ENCODE results near the gene DPYD. TPM values are rescaled to one million over a fixed set of nuclear protein-coding genes. Genes with fewer than 3 reads are reported as not detected.
A peak's percentile ranks its signal among the peaks of the same experiment; 100 is the strongest.

DPYD gene
- total RNA-seq, 2 experiments from 2014 or later, result 9.8 to 11.1 TPM

DNA sequence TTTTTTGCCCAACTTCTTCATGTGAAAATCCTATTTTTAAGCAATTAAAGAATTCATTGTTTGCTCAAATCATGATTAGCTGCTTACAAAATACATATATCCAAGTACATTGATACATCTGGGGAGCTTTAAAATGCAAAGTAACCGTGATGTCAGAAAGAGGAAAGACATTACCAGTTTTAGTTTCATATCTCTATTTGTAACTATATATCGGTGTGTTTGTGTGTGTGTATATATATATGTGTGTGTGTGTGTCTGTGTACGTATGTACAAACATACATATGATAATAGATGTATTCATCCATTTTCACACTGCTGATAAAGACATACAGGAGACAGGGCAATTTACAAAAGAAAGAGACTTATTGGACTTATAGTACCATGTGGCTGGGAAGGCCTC, 310.1 kb downstream of the DPYD start:
- no peak overlapping the region for H3K27ac Mint-ChIP-seq
- H3K4me3 Mint-ChIP-seq, result no peak overlapping the region
- CTCF ChIA-PET, result no interaction called here
- H3K9me3 Mint-ChIP-seq, result peaks cover 3% of the 10 kb centered on the region
- intact Hi-C loops (cut with micrococcal nuclease), result no loop called here
- peaks cover 3% of the 10 kb centered on the region for H3K36me3 Mint-ChIP-seq (ENCODE audit: low read depth)
- no peak for DNase-seq
- no peaks in the 10 kb centered on the region for H3K4me1 Mint-ChIP-seq (ENCODE audit: low read depth)
- H3K27me3 Mint-ChIP-seq (ENCODE audit: low read depth), result no peaks in the 10 kb centered on the region

DNA sequence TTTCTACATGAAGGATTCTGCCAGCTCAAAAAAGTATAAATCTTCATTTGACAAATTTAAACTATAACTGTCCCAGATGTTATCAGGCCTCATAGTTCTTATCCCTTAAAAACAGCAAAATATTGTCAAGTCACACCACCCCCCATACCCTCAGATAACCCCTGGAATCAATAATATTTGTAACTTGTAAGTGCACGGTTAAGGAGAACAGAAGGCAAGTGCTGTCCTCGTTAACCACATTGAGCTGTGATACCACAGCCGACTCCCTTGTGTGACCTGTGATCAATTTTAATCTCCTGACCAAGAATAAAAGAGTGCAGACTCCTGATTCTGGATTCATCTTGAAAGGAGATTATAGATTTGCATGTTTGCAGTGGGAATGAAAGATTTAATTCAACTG, 310.7 kb downstream of the DPYD start:
- Mint-ChIP-seq H3K27me3 (ENCODE audit: low read depth) (no peaks in the 10 kb centered on the region), H3K27ac (no peak overlapping the region), H3K4me1 (ENCODE audit: low read depth) (peaks cover 3% of the 10 kb centered on the region), H3K4me3 (no peak overlapping the region), H3K36me3 (ENCODE audit: low read depth) (peaks cover 3% of the 10 kb centered on the region), H3K9me3 (peaks cover 3% of the 10 kb centered on the region)
- CTCF ChIA-PET, result no interaction called here
- intact Hi-C loops (cut with micrococcal nuclease), result no loop called here
- no peak for DNase-seq

- peaks cover 3% of the 10 kb centered on the region for H3K36me3 Mint-ChIP-seq (ENCODE audit: low read depth)
- DNase-seq, result no peak
- no peak overlapping the region for H3K27ac Mint-ChIP-seq
- H3K27me3 Mint-ChIP-seq (ENCODE audit: low read depth), result no peaks in the 10 kb centered on the region
- CTCF ChIA-PET, result no interaction called here
- peaks cover 4% of the 10 kb centered on the region for H3K4me1 Mint-ChIP-seq (ENCODE audit: low read depth)
- intact Hi-C loops (cut with micrococcal nuclease), result no loop called here
- no peak overlapping the region for H3K4me3 Mint-ChIP-seq
- H3K9me3 Mint-ChIP-seq, result peaks cover 3% of the 10 kb centered on the region
Observed at GRCh38 chr1:97608272-97608671, 312.6 kb downstream of the DPYD start.

DNA sequence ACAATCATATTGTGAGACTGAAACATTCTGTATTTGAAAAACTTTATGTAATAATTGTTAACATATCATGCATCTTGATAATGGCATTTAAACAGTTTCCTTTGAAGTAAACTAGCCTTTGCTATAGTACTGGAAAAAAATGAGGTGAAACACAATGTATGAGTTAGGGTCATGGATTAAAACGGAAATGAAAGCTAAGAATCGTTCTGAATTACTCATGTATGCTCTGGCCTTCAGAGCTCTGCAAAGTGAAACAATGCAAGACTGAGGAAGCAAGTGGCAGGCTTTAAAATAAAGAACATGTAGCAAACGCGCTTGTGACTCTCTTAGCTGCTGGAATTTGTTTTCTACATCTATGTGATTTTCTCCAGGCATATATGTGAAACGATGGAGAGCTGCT, 317.1 kb downstream of the DPYD start:
- Mint-ChIP-seq H3K4me3 (no peak overlapping the region), H3K27ac (no peak overlapping the region), H3K27me3 (ENCODE audit: low read depth) (no peaks in the 10 kb centered on the region), H3K4me1 (ENCODE audit: low read depth) (peaks cover 4% of the 10 kb centered on the region), H3K9me3 (no peaks in the 10 kb centered on the region), H3K36me3 (ENCODE audit: low read depth) (no peaks in the 10 kb centered on the region)
- CTCF ChIA-PET, result no interaction called here
- DNase-seq, result no peak
- intact Hi-C loops (cut with micrococcal nuclease), result no loop called here

DNA sequence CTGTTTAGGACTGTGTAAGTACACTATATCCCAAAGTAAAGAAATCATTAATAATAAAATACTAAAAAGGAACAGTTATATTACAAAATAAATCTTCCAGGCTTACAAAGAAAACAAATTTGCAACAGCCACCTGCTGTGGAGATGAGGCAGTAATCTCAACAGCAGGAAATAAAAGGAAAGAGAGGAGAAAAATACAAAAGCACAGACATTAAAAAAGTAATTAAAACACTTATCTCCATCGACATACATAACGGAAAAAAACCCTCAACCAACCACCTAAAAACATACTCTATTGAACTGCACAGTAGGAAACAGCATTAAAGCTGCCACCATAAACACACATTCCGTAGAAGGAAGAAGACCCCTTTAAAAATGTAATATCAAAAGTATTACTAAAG, 317.6 kb downstream of the DPYD start:
- intact Hi-C loops (cut with micrococcal nuclease), result no loop called here
- CTCF ChIA-PET, result no interaction called here
- Mint-ChIP-seq H3K27me3 (ENCODE audit: low read depth) (no peaks in the 10 kb centered on the region), H3K36me3 (ENCODE audit: low read depth) (no peaks in the 10 kb centered on the region), H3K27ac (no peak overlapping the region), H3K4me1 (ENCODE audit: low read depth) (peaks cover 5% of the 10 kb centered on the region), H3K4me3 (no peak overlapping the region), H3K9me3 (no peaks in the 10 kb centered on the region)
- no peak for DNase-seq

DNA sequence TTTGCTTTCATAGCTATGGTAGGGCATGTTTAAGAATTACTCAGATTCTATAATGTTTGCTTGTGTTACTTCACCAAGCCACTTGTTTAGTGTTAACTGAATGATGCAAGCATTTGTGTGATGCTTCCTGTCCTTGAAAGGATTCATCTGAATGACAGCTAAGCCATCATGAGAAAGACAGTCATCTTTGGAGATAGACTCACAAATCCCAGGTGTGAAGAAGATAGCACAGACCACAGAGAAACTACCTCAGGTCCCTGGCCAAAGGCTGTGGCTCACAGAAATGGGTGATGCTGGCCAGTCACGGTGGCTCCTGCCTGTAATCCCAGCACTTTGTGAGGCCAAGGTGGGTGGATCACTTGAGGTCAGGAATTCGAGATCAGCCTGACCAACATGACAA, 321.4 kb downstream of the DPYD start:
- peaks cover 1% of the 10 kb centered on the region for H3K36me3 Mint-ChIP-seq (ENCODE audit: low read depth)

DNA sequence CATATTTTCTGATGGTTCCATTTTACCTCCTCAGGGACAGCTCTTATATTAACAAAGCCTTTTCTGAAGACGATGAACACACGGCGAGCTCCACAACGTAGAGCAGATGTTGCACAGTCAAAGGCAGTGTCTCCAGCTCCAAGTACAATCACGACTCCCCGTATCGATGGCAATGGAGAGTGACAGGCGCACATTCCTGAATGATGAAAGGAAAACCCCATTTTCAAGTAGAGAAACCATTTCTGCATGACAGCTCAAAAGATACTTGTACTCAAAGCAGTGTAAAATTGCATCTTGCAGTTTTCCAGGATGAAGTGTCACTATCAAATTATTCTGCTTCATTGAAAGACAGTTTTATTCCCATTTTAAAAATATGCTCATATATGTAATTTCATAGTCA, 327.6 kb downstream of the DPYD start:
- H3K36me3 Mint-ChIP-seq (ENCODE audit: low read depth), result peaks cover 38% of the 10 kb centered on the region
- intact Hi-C loops (cut with micrococcal nuclease), result no loop called here
- no peak overlapping the region for H3K27ac Mint-ChIP-seq
- no peaks in the 10 kb centered on the region for H3K9me3 Mint-ChIP-seq
- CTCF ChIA-PET, result no interaction called here
- peaks cover 1% of the 10 kb centered on the region for H3K4me1 Mint-ChIP-seq (ENCODE audit: low read depth)
- no peak for DNase-seq
- H3K4me3 Mint-ChIP-seq, result no peak overlapping the region
- no peaks in the 10 kb centered on the region for H3K27me3 Mint-ChIP-seq (ENCODE audit: low read depth)

More for the DNA sequence above, 321.4 kb downstream of the DPYD start:
- no peak overlapping the region for H3K27ac Mint-ChIP-seq
- no peak overlapping the region for H3K4me3 Mint-ChIP-seq
- DNase-seq, result peak; percentile 9
- CTCF ChIA-PET, result interaction anchor here (0.7 kb wide), 1 partner anchor 225 kb away, joined by 3 read pairs; no protein-coding TSS in a partner anchor
- no peaks in the 10 kb centered on the region for H3K9me3 Mint-ChIP-seq
- intact Hi-C loops (cut with micrococcal nuclease), result no loop called here
- H3K27me3 Mint-ChIP-seq (ENCODE audit: low read depth), result no peaks in the 10 kb centered on the region
- peaks cover 2% of the 10 kb centered on the region for H3K4me1 Mint-ChIP-seq (ENCODE audit: low read depth)

DNA sequence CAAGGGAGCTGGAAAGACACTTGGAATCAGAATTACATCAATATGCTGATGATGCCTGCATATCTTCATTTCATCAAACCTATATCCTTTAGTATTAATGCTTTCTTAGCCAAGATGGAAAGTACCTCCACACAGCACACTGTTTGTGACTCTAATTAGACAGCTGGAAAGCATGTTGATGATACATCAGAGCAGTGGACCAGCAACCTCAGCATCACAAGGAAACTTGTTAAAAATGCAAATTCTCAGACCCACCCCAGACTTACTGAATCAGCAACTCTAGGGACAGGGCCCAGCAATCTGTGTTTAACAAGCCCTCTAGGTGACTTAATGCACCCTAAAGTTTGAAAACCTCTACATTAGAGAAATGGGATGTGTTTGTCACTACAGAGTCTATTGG, 332.1 kb downstream of the DPYD start:
- H3K36me3 Mint-ChIP-seq (ENCODE audit: low read depth), result peaks cover 49% of the 10 kb centered on the region
- intact Hi-C loops (cut with micrococcal nuclease), result no loop called here
- no peaks in the 10 kb centered on the region for H3K4me1 Mint-ChIP-seq (ENCODE audit: low read depth)
- CTCF ChIA-PET, result no interaction called here
- H3K27ac Mint-ChIP-seq, result no peak overlapping the region
- no peak overlapping the region for H3K4me3 Mint-ChIP-seq
- H3K9me3 Mint-ChIP-seq, result peaks cover 7% of the 10 kb centered on the region
- DNase-seq, result no peak
- H3K27me3 Mint-ChIP-seq (ENCODE audit: low read depth), result no peaks in the 10 kb centered on the region

DNA sequence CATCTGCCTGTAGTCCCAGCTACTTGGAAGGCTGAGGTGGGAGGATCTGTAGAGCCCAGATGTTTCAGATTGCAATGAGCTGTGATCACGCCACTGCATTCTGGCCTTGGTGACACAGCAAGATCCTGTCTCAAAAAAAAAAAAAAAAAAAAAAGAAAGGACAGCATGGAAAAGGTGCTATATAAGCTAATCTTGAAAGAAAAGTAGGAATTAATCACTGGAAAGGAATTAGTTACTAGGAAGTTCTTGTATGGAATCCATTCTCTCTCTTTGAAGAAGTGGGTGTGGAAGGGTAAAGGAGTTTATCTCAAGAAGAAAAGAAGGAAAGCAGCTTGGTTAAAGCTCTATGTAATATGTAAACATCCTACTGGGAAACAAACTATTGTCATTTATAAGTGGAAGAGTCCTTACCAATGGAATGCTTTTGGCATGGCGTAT, 339.2 kb downstream of the DPYD start:
- no peaks in the 10 kb centered on the region for H3K4me1 Mint-ChIP-seq (ENCODE audit: low read depth)
- H3K27me3 Mint-ChIP-seq (ENCODE audit: low read depth), result no peaks in the 10 kb centered on the region
- peaks cover 15% of the 10 kb centered on the region for H3K36me3 Mint-ChIP-seq (ENCODE audit: low read depth)
- H3K27ac Mint-ChIP-seq, result no peak overlapping the region
- H3K4me3 Mint-ChIP-seq, result no peak overlapping the region
- peaks cover 7% of the 10 kb centered on the region for H3K9me3 Mint-ChIP-seq
- no peak for DNase-seq
- intact Hi-C loops (cut with micrococcal nuclease), result no loop called here
- CTCF ChIA-PET, result interaction anchor here (0.7 kb wide), 1 partner anchor 86 kb away, joined by 4 read pairs; no protein-coding TSS in a partner anchor

DNA sequence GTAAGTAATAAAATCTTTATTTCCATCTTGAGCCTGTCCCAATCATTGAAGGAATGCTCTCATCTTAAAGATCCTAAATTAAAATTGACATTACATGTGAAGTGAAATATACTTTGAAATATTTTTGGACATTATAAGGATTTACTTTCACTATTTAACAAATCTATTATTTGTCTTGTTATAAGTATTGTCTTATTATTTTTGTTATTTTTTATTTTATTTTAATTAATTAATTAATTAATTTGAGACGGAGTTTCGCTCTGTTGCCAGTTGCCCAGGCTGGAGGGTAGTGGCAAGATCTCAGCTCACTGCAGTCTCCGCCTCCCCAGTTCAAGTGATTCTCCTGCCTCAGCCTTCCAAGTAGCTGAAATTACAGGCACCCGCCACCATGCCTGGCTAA, 343.2 kb downstream of the DPYD start:
- H3K36me3 Mint-ChIP-seq (ENCODE audit: low read depth), result peaks cover 7% of the 10 kb centered on the region
- no peak overlapping the region for H3K27ac Mint-ChIP-seq
- CTCF ChIA-PET, result no interaction called here
- H3K9me3 Mint-ChIP-seq, result no peaks in the 10 kb centered on the region
- no peaks in the 10 kb centered on the region for H3K4me1 Mint-ChIP-seq (ENCODE audit: low read depth)
- DNase-seq, result no peak
- no peak overlapping the region for H3K4me3 Mint-ChIP-seq
- H3K27me3 Mint-ChIP-seq (ENCODE audit: low read depth), result no peaks in the 10 kb centered on the region
- intact Hi-C loops (cut with micrococcal nuclease), result no loop called here

DNA sequence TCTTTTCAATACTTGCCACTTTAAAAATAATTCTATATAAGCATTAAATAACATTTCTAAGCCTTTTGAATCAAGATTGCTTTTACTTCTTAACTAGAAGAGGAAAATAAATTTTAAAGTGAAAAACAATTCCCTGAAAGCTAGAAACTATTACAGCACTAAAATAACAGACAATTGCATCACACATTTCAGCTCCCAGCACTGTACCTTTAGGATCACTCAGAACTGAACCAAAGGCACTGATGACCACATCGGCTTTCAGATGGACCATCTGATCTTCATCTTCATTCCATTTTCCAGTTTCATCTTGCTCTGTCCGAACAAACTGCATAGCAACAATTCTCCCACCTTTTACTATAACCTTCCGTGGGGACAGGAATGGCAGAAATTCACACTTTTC, 347.3 kb downstream of the DPYD start:
- H3K4me3 Mint-ChIP-seq, result no peak overlapping the region
- intact Hi-C loops (cut with micrococcal nuclease), result no loop called here
- H3K36me3 Mint-ChIP-seq (ENCODE audit: low read depth), result peaks cover 19% of the 10 kb centered on the region
- no peaks in the 10 kb centered on the region for H3K27me3 Mint-ChIP-seq (ENCODE audit: low read depth)
- H3K27ac Mint-ChIP-seq, result no peak overlapping the region
- CTCF ChIA-PET, result no interaction called here
- H3K9me3 Mint-ChIP-seq, result no peaks in the 10 kb centered on the region
- no peak for DNase-seq
- H3K4me1 Mint-ChIP-seq (ENCODE audit: low read depth), result no peaks in the 10 kb centered on the region

DNA sequence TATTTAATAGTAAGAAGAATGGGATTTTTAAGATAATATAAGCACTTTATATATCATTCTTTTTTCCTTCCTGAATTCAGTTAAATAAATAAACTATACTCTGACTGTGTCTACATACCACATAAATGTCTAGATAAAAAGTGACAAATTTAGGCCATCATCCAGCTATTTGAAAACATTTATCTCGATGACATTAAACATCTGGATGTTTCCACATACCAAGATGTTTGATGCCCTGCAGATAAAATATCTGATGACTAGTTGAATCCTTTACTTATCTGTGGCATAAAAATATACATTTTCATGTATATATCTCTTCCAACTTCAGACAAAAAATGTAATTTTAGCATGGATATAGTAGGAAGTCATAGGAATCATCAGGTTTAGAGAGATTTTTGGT, 348.3 kb downstream of the DPYD start:
- intact Hi-C loops (cut with micrococcal nuclease), result no loop called here
- DNase-seq, result no peak
- H3K4me3 Mint-ChIP-seq, result no peak overlapping the region
- no peaks in the 10 kb centered on the region for H3K27me3 Mint-ChIP-seq (ENCODE audit: low read depth)
- peaks cover 19% of the 10 kb centered on the region for H3K36me3 Mint-ChIP-seq (ENCODE audit: low read depth)
- H3K9me3 Mint-ChIP-seq, result no peaks in the 10 kb centered on the region
- H3K27ac Mint-ChIP-seq, result no peak overlapping the region
- no peaks in the 10 kb centered on the region for H3K4me1 Mint-ChIP-seq (ENCODE audit: low read depth)
- CTCF ChIA-PET, result interaction anchor here (0.7 kb wide), 1 partner anchor 22 kb away, joined by 5 read pairs; no protein-coding TSS in a partner anchor

DNA sequence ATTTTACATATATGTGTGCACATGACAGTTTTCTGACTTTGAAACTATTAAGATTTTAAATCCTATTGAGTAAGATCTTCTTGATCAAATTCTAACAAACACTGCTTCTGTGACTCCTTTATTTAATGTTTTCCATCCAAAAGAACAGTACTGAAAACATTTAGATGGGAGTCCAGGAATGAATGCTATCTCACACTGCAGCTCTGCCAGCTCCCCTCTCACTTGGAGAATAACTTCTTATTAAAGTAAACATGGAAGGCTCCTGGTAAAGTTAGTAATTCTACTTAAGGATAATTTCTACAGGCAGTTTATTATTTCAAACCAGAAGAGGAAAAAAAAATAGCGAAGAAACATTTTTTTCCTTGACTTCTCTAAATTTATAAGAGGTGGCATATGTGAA, 349.1 kb downstream of the DPYD start:
- H3K27ac Mint-ChIP-seq, result no peak overlapping the region
- no peaks in the 10 kb centered on the region for H3K9me3 Mint-ChIP-seq
- CTCF ChIA-PET, result interaction anchor here (0.7 kb wide), 1 partner anchor 21 kb away, joined by 5 read pairs; no protein-coding TSS in a partner anchor
- no peak for DNase-seq
- no peaks in the 10 kb centered on the region for H3K27me3 Mint-ChIP-seq (ENCODE audit: low read depth)
- intact Hi-C loops (cut with micrococcal nuclease), result no loop called here
- peaks cover 18% of the 10 kb centered on the region for H3K36me3 Mint-ChIP-seq (ENCODE audit: low read depth)
- H3K4me1 Mint-ChIP-seq (ENCODE audit: low read depth), result no peaks in the 10 kb centered on the region
- H3K4me3 Mint-ChIP-seq, result no peak overlapping the region

DNA sequence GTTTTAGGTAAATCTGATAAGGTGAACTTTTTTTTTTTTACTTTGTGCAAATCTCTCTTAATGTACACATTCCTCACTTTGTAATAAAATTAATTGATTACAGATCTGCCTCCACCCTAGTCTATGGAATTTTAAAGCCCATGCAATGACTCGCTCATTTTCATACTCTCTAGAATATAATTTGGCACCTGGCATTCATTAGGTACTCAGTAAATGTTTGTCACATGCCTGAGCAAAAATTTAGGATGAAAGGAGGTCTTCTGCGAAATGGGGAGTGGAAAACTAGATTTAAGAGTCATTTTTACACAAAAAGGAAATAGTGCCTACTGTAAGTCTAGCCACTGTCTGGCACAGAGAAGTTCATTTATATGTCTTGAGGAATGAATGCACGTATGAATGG, 350.1 kb downstream of the DPYD start:
- Mint-ChIP-seq H3K27ac (no peak overlapping the region), H3K27me3 (ENCODE audit: low read depth) (no peaks in the 10 kb centered on the region), H3K4me3 (no peak overlapping the region), H3K4me1 (ENCODE audit: low read depth) (no peaks in the 10 kb centered on the region), H3K9me3 (no peaks in the 10 kb centered on the region), H3K36me3 (ENCODE audit: low read depth) (peaks cover 20% of the 10 kb centered on the region)
- intact Hi-C loops (cut with micrococcal nuclease), result no loop called here
- DNase-seq, result no peak
- CTCF ChIA-PET, result interaction anchor here (0.6 kb wide), 1 partner anchor 119 kb away, joined by 3 read pairs; no protein-coding TSS in a partner anchor

Data from activated naive CD4-positive, alpha-beta T cell treated with anti-CD3 and anti-CD28 coated beads for 36 hours (primary cell).